Thymus (tissue), 11 donors: ENCODE data around the gene PALB2. TPM values are rescaled to one million over a fixed set of nuclear protein-coding genes. Genes with fewer than 3 reads are reported as not detected.

Experiments
- DNase-seq, 9 donors: peaks; one replicate each; pipeline ENCODE4 v3.0.0-alpha.2; 2013; ENCODE audit warnings: low spot score in 9 of 9, low read depth in 6 of 9, missing footprints in 1 of 9
- H3K27ac ChIP-seq, 2 donors: one replicate each; pipeline ENCODE4 v1.5.1; 2013; ENCODE audit warnings: control low read depth in 1 of 2, low read depth in 1 of 2, low read length in 1 of 2, mild to moderate bottlenecking in 1 of 2, moderate library complexity in 1 of 2
- H3K27me3 ChIP-seq, 2 donors: one replicate each; pipeline ENCODE4 v1.5.1; 2013; ENCODE audit warnings: low read length in 1 of 2; ENCODE audit not compliant: control insufficient read depth in 2 of 2, insufficient read depth in 1 of 2
- H3K36me3 ChIP-seq, 2 donors: one replicate each; pipeline ENCODE4 v1.5.1; 2013; ENCODE audit warnings: low read length in 1 of 2, mild to moderate bottlenecking in 1 of 2, moderate library complexity in 1 of 2; ENCODE audit not compliant: control insufficient read depth in 2 of 2, insufficient read depth in 2 of 2
- H3K4me1 ChIP-seq, 2 donors: one replicate each; pipeline ENCODE4 v1.5.1; 2013; ENCODE audit warnings: low read length in 2 of 2; ENCODE audit not compliant: control insufficient read depth in 2 of 2, insufficient read depth in 2 of 2
- H3K4me3 ChIP-seq, 2 donors: one replicate each; pipeline ENCODE4 v1.5.1; 2013; ENCODE audit warnings: low read length in 2 of 2, control low read depth in 1 of 2, mild to moderate bottlenecking in 1 of 2
- H3K9me3 ChIP-seq, 2 donors: one replicate each; pipeline ENCODE4 v1.5.1; 2013; ENCODE audit warnings: low read length in 1 of 2, mild to moderate bottlenecking in 1 of 2; ENCODE audit not compliant: control insufficient read depth in 2 of 2, insufficient read depth in 1 of 2
- WGBS: extraction: QIAGEN DNeasy Blood & Tissue Kit; methylation state at CpG from one replicate; pipeline ENCODE4 v1.1.7; 2013; 5-methylcytosine and 5-hydroxymethylcytosine counted together
- polyA plus RNA-seq: library from polyadenylated mRNA; stranded (reverse); fragments of 200-250 nt; gene quantifications from one replicate; pipeline ENCODE4 v1.2.3, GENCODE V29; 2013
- total RNA-seq: library from RNA; stranded (reverse); fragments of 120-200 nt; gene quantifications from one replicate; pipeline ENCODE4 v1.2.4, GENCODE V29; 2013
- donor health status: healthy.

The PALB2 gene
- total and polyA plus RNA-seq, 2 donors: 10.0 to 14.3 TPM

DNA sequence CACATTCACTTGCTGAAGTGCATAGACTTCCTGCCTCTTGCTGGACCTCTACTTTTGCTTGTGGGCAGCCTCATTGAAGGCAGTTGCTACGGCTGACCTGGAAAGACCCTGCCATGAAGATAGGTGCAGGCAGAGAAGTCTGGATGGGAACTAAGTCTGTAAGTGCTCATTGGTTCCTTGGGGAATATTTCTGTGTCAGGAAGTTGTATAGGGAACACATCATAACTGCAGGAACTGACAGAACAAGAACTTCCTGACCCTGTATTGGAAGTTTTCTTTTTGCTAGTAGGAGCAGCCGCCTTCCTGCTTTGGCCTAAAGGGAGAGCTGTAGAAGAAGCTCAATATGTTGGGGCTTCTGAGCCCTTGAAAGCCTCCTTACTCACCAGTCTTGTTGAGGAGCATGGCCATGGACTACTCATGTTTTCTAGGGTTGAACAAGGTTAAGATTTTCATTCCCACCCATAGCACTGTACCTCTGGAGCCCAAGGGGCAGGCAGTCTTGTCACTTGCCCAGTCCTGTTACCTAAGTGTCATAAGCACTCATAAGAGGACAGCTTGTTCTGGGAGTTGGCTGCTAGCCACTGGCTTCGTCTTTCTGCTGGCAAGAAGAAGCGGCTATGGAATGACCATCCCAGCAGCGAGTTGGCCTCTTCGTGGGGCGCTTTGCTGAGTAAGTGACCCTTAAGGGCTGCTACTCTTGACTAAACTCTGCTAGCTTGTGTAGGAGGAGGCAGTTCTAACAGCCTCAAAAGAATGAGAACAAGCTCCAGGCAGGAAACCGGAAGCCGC, 76.3 kb downstream of the PALB2 start:
- Histone ChIP-seq H3K4me1 (peaks cover 0 to 2% of the 10 kb centered on the region in 2 donors), H3K36me3 (peaks cover 78 to 80% of the 10 kb centered on the region in 2 donors), H3K27ac (no peak overlapping the region), H3K4me3 (no peak overlapping the region), H3K27me3 (no peaks in the 10 kb centered on the region), H3K9me3 (no peaks in the 10 kb centered on the region)
- WGBS: 96% methylated on average over 9 of the region's 9 CpGs
- no peak for DNase-seq

DNA sequence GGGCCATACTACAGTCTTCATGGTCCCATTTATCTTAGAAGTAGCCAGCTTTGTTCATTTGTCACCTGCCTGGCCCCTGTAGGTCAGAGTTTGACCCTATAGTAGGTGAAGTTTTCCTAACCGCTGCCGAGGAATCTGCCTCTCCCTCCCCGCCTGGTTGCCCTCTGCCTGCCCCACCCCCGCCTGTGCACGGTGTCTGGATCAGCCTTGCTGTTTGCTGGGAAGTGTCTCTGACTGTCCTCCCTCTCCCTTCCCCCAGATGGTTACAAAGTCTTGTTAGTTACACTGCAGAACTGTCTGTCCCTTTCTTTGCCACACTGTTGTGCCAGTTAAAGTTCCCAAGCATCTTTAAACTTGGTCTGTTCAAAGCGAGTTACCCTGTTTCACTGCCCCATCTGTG, 77.9 kb downstream of the PALB2 start:
- Histone ChIP-seq H3K27me3 (no peaks in the 10 kb centered on the region), H3K9me3 (no peaks in the 10 kb centered on the region), H3K4me3 (no peak overlapping the region), H3K27ac (no peak overlapping the region), H3K4me1 (peaks cover 6 to 7% of the 10 kb centered on the region in 2 donors), H3K36me3 (peaks cover 77 to 79% of the 10 kb centered on the region in 2 donors)
- no peak for DNase-seq
- 99% methylated on average over 6 of the region's 6 CpGs for WGBS

DNA sequence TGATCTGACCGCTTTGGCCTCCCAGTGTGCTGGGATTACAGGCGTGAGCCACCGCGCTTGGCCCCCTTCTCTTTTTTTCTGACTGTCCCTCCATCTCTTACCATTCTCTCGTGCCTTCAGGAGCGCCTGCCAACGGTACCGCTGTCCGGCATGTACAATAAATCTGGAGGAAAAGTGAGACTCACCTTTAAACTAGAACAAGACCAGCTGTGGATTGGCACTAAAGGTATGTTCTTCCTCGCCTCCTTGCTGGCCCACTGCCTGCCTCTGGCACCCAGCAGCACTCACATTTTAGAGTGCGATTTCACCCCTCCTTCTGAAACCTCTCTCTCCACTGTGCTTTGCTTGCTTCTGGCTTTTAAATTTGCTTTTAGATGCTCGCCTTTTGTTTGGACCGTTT, 78.6 kb downstream of the PALB2 start:
- Histone ChIP-seq H3K4me3 (no peak overlapping the region), H3K36me3 (peaks cover 71 to 73% of the 10 kb centered on the region in 2 donors), H3K9me3 (no peaks in the 10 kb centered on the region), H3K4me1 (peaks cover 7 to 9% of the 10 kb centered on the region in 2 donors), H3K27ac (no peak overlapping the region), H3K27me3 (no peaks in the 10 kb centered on the region)
- DNase-seq: no peak
- WGBS: 99% methylated on average over 13 of the region's 13 CpGs

DNA sequence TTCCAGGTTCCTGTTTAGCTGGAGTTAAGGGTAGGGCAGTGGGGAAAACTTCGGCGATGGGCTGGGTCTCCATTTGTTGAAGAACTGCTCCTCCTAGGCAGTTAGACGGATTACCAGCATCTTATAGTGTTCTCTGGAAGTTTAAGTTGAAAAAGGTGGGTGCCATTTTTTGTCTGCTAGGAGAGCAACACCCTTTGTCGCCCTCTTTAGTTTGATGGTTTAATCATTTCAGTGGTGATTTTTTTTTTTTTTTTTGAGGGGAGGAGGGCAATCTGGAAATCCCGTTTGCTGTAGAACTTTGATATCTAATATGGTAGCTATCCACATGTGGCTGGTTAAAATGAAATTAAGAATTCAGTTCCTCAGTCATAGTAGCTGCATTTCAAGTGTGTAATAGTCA, 79.5 kb downstream of the PALB2 start:
- Histone ChIP-seq H3K9me3 (no peaks in the 10 kb centered on the region), H3K36me3 (peaks cover 62 to 64% of the 10 kb centered on the region in 2 donors), H3K4me3 (no peak overlapping the region), H3K27me3 (no peaks in the 10 kb centered on the region), H3K27ac (no peak overlapping the region), H3K4me1 (peaks cover 9 to 11% of the 10 kb centered on the region in 2 donors)
- WGBS: 91% methylated on average over 5 of the region's 5 CpGs
- DNase-seq: no peak

DNA sequence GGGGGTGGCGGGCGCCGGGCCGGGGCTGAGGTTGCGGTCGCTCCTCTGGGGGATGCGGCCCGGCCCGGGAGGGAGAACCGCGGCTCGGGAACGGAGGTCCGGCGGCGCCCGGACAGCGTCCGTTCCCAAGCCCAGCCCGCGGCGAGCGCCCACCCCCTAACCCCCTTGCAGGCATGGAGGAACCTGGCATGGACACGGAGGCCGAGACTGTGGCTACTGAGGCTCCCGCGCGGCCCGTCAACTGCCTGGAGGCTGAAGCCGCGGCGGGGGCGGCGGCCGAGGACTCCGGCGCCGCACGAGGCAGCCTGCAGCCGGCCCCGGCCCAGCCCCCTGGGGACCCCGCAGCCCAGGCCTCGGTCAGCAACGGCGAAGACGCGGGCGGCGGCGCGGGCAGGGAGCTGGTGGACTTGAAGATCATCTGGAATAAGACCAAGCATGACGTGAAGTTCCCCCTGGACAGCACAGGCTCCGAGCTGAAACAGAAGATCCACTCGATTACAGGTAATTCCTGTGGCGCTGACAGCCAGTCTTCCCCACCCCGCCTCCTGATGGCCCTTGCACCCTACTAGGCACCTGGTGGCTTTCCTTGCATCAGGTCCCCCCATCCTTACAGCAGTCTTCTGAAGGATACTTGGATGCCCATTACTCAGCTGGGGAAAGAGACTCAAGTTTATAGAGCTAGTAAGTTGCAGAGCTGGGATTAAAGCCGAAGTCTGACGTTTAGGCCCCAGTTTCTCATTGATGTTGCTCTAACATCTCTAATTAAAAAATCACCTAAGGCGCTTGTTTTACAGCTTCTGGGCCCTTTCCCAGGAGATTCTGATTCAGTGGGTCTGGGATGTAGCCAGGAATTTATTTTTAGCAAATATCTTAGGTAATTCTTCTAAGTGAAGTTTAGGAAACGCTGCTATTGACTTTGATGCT, 83.1 kb downstream of the PALB2 start:
- peak in 1 of 9 donors; percentile 9 for DNase-seq
- H3K9me3 ChIP-seq: no peaks in the 10 kb centered on the region
- H3K4me1 ChIP-seq: peaks cover 9 to 13% of the 10 kb centered on the region in 2 donors
- H3K36me3 ChIP-seq: peaks cover 30 to 33% of the 10 kb centered on the region in 2 donors
- WGBS: 5% methylated on average over 60 of the region's 60 CpGs
- no peaks in the 10 kb centered on the region for H3K27me3 ChIP-seq
- peak overlapping the region; percentile 61 to 76 for H3K4me3 ChIP-seq
- H3K27ac ChIP-seq: peak overlapping the region in 1 of 2 donors; percentile 90

DNA sequence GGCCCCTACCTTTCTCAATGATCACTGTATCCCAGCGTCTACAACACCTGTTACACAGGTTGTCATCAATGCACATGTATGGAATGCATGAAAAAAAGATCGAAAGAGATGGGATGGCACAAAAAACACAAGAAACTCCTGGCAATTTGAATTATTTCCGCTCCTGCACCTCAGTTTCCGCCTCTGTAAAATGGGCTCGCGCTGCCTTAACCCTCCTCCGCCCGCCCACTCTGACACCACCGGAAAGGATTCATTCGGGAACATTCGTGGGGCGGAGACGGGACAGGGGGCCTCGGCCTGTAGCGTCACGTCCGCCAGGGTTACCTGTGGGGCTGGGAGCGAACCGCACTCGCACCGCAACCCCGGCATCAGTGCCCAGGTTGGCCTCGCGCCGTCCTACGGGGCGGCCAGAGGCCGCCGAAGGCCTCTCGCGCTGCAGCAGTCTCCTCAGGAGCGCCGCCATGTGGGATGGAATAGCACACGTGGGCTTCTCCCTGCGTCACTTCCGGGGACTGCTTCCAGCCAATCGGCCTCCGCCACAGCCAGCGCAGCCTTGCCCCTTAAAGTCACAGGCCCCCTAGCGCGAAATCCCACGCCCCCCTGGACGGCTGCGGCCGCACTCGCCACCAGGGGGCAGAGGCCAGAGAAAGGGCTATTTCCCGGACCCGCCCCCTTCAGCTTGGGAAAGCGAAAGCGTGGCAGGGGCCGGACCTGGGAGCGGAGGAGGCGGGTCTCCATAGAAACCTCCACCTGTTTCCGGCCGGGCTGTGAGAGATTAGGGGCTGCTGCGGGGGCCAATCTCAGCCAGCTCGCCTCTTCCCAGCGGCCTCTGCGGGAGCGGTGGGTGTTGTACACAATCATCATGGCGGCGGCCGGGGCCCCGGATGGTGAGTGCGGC, 84.0 kb downstream of the PALB2 start, which contains the start of the genes EARS2 and UBFD1:
TSS of gene EARS2 (minus strand) at position 470 of the 898 bp plus-strand sequence. CDS start at position 463, 7 bp downstream.
TSS of gene UBFD1 (plus strand) at position 847 of the 898 bp plus-strand sequence. CDS start at position 863, 16 bp downstream.
- H3K9me3 ChIP-seq: no peaks in the 10 kb centered on the region
- peaks cover 9 to 13% of the 10 kb centered on the region in 2 donors for H3K4me1 ChIP-seq
- H3K27ac ChIP-seq: peak within 1 kb of the TSS; percentile 85 to 90
- peak; percentile 90 to 99 (median 96) for DNase-seq
- peaks cover 21 to 26% of the 10 kb centered on the region in 2 donors for H3K36me3 ChIP-seq
- no peaks in the 10 kb centered on the region for H3K27me3 ChIP-seq
- peak within 1 kb of the TSS; percentile 61 to 76 for H3K4me3 ChIP-seq
- WGBS: 2% methylated on average over 65 of the region's 65 CpGs

DNA sequence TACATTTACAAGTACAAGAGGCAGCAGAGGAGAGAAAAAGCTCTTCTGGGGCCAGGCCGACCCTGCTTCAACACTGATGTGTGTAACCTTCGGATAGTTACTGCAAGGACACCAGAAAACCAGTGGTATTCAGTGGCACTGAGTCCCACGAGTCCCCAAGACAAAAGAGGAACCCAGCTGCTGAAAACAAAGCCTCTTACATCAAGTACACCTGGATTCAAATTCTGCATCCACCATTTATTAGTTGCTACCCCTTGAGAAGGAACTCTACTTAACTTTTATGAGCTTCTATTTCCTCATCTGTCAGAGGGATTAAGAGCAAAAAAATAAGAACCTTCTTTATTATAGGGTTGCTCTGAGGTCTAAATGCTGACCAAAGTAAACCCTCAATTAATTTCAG, 86.6 kb downstream of the PALB2 start:
- peaks cover 7 to 13% of the 10 kb centered on the region in 2 donors for H3K4me1 ChIP-seq
- peak overlapping the region in 1 of 2 donors; percentile 17 for H3K27ac ChIP-seq
- H3K4me3 ChIP-seq: no peak overlapping the region
- H3K9me3 ChIP-seq: no peaks in the 10 kb centered on the region
- WGBS: 91% methylated on average over 3 of the region's 3 CpGs
- peaks cover 6 to 22% of the 10 kb centered on the region in 2 donors for H3K36me3 ChIP-seq
- no peaks in the 10 kb centered on the region for H3K27me3 ChIP-seq
- DNase-seq: no peak
